ENCODE measurements around the gene MBD5.

DNA sequence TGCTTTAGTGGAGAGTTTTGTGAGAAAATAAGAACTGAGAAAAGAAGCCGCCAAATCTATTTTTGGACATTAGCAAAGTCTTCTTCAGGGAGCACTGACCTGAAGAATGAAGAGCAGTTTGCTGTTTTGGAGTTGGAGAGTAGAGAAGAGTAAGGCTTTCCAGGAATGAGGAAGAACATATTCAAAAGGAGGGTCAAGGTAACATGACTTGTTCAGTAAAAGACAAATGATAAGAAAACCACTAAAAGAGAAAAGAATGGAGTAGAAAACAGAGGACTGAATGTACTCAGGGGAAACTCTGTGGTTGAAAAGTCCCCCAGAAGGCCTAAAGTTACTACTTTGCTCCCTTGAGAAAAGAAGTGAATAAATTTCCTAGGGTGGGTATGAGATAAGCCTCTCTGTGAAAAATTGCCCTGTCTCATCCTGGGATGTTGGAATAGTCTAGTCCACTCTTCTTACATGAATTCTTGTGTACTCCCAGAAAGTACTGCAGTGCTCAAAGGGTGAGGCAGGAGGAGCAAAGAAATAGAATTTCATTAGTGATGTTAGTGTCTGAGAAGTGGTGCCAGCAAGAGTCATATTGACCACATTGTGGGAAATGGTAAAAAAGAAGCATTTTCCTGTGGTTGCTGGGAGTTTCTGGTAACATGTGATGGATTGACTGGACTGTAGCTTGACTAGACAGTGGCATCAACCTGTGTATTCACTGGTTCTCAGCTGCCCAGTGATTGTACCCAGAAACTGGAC, 27.8 kb downstream of the MBD5 start:
- TF ChIP-seq, protein P1, sequence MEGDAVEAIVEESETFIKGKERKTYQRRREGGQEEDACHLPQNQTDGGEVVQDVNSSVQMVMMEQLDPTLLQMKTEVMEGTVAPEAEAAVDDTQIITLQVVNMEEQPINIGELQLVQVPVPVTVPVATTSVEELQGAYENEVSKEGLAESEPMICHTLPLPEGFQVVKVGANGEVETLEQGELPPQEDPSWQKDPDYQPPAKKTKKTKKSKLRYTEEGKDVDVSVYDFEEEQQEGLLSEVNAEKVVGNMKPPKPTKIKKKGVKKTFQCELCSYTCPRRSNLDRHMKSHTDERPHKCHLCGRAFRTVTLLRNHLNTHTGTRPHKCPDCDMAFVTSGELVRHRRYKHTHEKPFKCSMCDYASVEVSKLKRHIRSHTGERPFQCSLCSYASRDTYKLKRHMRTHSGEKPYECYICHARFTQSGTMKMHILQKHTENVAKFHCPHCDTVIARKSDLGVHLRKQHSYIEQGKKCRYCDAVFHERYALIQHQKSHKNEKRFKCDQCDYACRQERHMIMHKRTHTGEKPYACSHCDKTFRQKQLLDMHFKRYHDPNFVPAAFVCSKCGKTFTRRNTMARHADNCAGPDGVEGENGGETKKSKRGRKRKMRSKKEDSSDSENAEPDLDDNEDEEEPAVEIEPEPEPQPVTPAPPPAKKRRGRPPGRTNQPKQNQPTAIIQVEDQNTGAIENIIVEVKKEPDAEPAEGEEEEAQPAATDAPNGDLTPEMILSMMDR (optimal IDR thresholded peaks at IDR 0.05 in 1 of 3, IDR thresholded peaks at IDR 0.05 in 1 of 3, conservative IDR thresholded peaks at IDR 0.05 in 1 of 3; ENCODE audit: extremely low read depth in 1 of 3, insufficient read depth in 2 of 3, low read length in 3 of 3), result no peak
- no peak for TF ChIP-seq EZH2 (IDR thresholded peaks at IDR 0.05; ENCODE audit: low read length)
